ENCODE measurements around the gene MED12L.

MED12L gene

DNA sequence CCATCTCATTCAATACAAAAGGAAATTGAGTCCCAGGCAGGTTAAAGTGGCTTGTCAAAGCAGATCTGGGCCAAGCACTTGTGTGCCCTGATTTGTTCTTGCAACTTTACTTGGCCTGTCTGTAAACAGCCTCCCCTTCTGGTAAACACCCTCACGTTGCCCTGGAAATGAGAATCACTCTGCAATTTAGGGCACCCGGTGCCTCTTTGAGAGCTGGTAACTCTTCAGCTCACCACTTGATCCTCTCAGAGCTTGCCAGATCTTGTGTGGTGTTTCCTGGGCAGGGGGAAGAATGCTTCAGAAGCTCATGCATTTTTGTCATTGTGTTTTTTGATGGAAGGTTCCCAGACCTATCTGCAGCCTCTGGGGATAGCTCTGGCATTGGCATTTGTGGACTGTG lies 11.3 kb downstream of the MED12L start (continued):
- TF ChIP-seq, protein P1, sequence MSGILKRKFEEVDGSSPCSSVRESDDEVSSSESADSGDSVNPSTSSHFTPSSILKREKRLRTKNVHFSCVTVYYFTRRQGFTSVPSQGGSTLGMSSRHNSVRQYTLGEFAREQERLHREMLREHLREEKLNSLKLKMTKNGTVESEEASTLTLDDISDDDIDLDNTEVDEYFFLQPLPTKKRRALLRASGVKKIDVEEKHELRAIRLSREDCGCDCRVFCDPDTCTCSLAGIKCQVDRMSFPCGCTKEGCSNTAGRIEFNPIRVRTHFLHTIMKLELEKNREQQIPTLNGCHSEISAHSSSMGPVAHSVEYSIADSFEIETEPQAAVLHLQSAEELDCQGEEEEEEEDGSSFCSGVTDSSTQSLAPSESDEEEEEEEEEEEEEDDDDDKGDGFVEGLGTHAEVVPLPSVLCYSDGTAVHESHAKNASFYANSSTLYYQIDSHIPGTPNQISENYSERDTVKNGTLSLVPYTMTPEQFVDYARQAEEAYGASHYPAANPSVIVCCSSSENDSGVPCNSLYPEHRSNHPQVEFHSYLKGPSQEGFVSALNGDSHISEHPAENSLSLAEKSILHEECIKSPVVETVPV (CRISPR knock-in tag; IDR thresholded peaks at IDR 0.05), result no peak
- TF ChIP-seq TCF4 (CRISPR knock-in tag; IDR thresholded peaks at IDR 0.05; ENCODE audit: borderline replicate concordance), result no peak

DNA sequence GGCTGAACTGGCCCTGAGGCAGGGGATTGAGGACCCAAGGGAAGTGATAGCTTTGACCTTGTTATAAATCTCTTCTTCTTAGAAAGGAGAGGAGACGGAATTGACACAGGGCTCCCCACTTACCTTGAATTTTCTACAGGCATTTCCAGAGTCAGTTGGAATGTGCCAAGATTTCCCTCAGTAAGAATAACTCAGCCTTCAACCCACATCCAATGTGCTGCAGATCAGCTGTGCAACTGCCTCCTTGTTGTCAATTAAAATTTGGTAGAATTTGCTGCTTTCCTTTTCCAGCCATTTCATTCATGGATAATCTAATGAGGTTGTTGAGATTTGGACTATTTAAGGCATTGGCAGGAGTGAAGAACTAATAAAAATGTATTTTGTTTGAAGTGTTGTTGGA lies 14.6 kb downstream of the MED12L start:
- TF ChIP-seq, protein P2, sequence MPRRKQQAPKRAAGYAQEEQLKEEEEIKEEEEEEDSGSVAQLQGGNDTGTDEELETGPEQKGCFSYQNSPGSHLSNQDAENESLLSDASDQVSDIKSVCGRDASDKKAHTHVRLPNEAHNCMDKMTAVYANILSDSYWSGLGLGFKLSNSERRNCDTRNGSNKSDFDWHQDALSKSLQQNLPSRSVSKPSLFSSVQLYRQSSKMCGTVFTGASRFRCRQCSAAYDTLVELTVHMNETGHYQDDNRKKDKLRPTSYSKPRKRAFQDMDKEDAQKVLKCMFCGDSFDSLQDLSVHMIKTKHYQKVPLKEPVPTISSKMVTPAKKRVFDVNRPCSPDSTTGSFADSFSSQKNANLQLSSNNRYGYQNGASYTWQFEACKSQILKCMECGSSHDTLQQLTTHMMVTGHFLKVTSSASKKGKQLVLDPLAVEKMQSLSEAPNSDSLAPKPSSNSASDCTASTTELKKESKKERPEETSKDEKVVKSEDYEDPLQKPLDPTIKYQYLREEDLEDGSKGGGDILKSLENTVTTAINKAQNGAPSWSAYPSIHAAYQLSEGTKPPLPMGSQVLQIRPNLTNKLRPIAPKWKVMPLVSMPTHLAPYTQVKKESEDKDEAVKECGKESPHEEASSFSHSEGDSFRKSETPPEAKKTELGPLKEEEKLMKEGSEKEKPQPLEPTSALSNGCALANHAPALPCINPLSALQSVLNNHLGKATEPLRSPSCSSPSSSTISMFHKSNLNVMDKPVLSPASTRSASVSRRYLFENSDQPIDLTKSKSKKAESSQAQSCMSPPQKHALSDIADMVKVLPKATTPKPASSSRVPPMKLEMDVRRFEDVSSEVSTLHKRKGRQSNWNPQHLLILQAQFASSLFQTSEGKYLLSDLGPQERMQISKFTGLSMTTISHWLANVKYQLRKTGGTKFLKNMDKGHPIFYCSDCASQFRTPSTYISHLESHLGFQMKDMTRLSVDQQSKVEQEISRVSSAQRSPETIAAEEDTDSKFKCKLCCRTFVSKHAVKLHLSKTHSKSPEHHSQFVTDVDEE (CRISPR knock-in tag; IDR thresholded peaks at IDR 0.05), result no peak
- TF ChIP-seq, protein P3, sequence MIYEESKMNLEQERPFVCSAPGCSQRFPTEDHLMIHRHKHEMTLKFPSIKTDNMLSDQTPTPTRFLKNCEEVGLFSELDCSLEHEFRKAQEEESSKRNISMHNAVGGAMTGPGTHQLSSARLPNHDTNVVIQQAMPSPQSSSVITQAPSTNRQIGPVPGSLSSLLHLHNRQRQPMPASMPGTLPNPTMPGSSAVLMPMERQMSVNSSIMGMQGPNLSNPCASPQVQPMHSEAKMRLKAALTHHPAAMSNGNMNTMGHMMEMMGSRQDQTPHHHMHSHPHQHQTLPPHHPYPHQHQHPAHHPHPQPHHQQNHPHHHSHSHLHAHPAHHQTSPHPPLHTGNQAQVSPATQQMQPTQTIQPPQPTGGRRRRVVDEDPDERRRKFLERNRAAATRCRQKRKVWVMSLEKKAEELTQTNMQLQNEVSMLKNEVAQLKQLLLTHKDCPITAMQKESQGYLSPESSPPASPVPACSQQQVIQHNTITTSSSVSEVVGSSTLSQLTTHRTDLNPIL (CRISPR knock-in tag; IDR thresholded peaks at IDR 0.05; ENCODE audit: low read depth), result no peak
- no peak for TF ChIP-seq TOX (CRISPR knock-in tag; IDR thresholded peaks at IDR 0.05; ENCODE audit: borderline replicate concordance)
- no peak for ATAC-seq

DNA sequence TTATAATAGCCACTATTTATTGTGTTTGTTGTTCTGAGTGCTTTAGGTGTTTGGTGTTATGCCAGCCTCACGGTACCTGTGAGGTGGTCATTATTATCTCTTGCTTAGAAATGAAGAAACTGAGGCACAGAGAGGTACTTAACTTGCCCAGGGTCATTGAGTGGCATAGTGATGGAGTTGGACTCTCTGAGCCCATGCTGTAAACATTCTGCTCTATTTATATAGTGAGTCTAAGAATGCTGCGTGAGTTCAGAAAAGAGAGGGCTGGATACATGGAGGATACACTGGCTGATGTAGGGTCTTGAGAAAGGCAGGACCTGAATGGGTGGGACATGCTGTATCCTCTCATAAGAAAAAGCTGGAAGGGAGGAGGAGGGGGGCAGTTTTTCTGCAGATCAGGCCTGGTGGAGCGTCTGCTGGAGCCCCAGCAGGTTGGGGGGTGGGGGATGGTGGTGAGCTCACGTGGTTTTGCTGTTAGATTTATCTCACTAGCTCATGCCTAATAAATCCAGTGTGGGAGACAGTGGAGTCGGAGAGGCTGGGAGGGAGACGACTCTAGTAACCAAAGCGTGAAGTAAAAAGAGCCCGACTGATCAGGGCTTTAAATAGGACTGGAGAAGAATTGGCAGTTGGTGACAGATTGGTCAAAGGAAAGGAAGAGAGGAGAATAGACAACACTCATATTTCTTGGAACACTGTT lies 16.0 kb downstream of the MED12L start:
- TF ChIP-seq CSDC2 (CRISPR knock-in tag; IDR thresholded peaks at IDR 0.05), result no peak
- no peak for TF ChIP-seq OSR1 (CRISPR knock-in tag; IDR thresholded peaks at IDR 0.05)
- TF ChIP-seq, protein P2 (CRISPR knock-in tag; IDR thresholded peaks at IDR 0.05), result no peak
- no peak for TF ChIP-seq ESRRG (CRISPR knock-in tag; IDR thresholded peaks at IDR 0.05)
- no peak for TF ChIP-seq ZNF70 (CRISPR knock-in tag; IDR thresholded peaks at IDR 0.05)
- no peak for TF ChIP-seq ISL1 (CRISPR knock-in tag; IDR thresholded peaks at IDR 0.05)
- no peak for TF ChIP-seq ZFP3 (CRISPR knock-in tag; IDR thresholded peaks at IDR 0.05)
- TF ChIP-seq, protein P4, sequence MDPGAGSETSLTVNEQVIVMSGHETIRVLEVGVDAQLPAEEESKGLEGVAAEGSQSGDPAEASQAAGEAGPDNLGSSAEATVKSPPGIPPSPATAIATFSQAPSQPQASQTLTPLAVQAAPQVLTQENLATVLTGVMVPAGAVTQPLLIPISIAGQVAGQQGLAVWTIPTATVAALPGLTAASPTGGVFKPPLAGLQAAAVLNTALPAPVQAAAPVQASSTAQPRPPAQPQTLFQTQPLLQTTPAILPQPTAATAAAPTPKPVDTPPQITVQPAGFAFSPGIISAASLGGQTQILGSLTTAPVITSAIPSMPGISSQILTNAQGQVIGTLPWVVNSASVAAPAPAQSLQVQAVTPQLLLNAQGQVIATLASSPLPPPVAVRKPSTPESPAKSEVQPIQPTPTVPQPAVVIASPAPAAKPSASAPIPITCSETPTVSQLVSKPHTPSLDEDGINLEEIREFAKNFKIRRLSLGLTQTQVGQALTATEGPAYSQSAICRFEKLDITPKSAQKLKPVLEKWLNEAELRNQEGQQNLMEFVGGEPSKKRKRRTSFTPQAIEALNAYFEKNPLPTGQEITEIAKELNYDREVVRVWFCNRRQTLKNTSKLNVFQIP (CRISPR knock-in tag; IDR thresholded peaks at IDR 0.05; ENCODE audit: borderline replicate concordance, low read depth), result no peak
- no peak for TF ChIP-seq SNAI2 (CRISPR knock-in tag; IDR thresholded peaks at IDR 0.05)
- no peak for TF ChIP-seq ZNF8 (CRISPR knock-in tag; IDR thresholded peaks at IDR 0.05)
- ATAC-seq, result no peak

DNA sequence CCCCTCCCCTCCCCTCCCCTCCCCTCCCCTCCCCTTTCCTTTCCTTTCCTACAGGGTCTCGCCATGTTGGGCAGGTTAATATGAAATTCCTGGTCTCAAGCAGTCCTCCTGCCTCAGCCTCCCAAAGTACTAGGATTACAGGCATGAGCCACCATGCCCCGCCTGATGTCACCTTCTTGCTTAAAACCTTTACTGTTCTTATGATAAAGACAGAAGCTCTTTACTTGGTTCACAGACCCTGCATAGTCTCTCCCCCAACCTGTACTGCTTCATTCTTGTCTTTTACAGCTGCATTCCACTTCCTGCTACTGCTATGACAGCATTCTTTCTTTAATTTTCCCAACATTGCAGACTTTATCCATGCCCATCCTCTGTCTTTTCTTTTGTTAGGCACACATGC lies 20.8 kb downstream of the MED12L start:
- no peak for ATAC-seq
- TF ChIP-seq, protein P5, sequence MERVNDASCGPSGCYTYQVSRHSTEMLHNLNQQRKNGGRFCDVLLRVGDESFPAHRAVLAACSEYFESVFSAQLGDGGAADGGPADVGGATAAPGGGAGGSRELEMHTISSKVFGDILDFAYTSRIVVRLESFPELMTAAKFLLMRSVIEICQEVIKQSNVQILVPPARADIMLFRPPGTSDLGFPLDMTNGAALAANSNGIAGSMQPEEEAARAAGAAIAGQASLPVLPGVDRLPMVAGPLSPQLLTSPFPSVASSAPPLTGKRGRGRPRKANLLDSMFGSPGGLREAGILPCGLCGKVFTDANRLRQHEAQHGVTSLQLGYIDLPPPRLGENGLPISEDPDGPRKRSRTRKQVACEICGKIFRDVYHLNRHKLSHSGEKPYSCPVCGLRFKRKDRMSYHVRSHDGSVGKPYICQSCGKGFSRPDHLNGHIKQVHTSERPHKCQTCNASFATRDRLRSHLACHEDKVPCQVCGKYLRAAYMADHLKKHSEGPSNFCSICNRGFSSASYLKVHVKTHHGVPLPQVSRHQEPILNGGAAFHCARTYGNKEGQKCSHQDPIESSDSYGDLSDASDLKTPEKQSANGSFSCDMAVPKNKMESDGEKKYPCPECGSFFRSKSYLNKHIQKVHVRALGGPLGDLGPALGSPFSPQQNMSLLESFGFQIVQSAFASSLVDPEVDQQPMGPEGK (CRISPR knock-in tag; IDR thresholded peaks at IDR 0.05; ENCODE audit: borderline replicate concordance), result no peak
- TF ChIP-seq BACH2 (CRISPR knock-in tag; IDR thresholded peaks at IDR 0.05; ENCODE audit: borderline replicate concordance), result no peak
- no peak for TF ChIP-seq ZNF70 (CRISPR knock-in tag; IDR thresholded peaks at IDR 0.05)
- no peak for TF ChIP-seq ZFP30 (CRISPR knock-in tag; IDR thresholded peaks at IDR 0.05)
- TF ChIP-seq ZNF8 (CRISPR knock-in tag; IDR thresholded peaks at IDR 0.05), result no peak
- TF ChIP-seq PPARA (CRISPR knock-in tag; IDR thresholded peaks at IDR 0.05; ENCODE audit: borderline replicate concordance), result no peak
- no peak for TF ChIP-seq OSR1 (CRISPR knock-in tag; IDR thresholded peaks at IDR 0.05)
- no peak for TF ChIP-seq RARB (CRISPR knock-in tag; IDR thresholded peaks at IDR 0.05)
- TF ChIP-seq GLIS3 (CRISPR knock-in tag; IDR thresholded peaks at IDR 0.05), result no peak
- TF ChIP-seq CSDC2 (CRISPR knock-in tag; IDR thresholded peaks at IDR 0.05), result no peak
- TF ChIP-seq, protein P3 (CRISPR knock-in tag; IDR thresholded peaks at IDR 0.05; ENCODE audit: low read depth), result no peak
- no peak for TF ChIP-seq ZC3H10 (CRISPR knock-in tag; IDR thresholded peaks at IDR 0.05)
- TF ChIP-seq ZFP3 (CRISPR knock-in tag; IDR thresholded peaks at IDR 0.05), result no peak
